Neural cell (in vitro differentiated cells): Measurements from ENCODE around the gene SV2C.

Experiments
- EP300 ChIP-seq: fragments of 450-650 bp; conservative IDR thresholded peaks from 2 replicates; pipeline ENCODE4 v1.6.1; 2014; ENCODE audit warnings: antibody characterized with exemption, mild to moderate bottlenecking, moderate library complexity; ENCODE audit not compliant: poor library complexity, severe bottlenecking
- EZH2 ChIP-seq: fragments of 200-600, 300-800 bp; shearing (Covaris generic), sonication (generic); IDR thresholded peaks from 2 replicates; pipeline ENCODE4 v1.6.1; 2014; ENCODE audit warnings: antibody characterized with exemption, low read length, borderline replicate concordance, mild to moderate bottlenecking; ENCODE audit not compliant: insufficient read depth, poor library complexity, severe bottlenecking
- POLR2AphosphoS5 ChIP-seq: IDR thresholded peaks from 2 replicates; pipeline ENCODE4 v1.6.1; 2012
- RAD21 ChIP-seq: fragments of 450-650 bp; conservative IDR thresholded peaks from 2 replicates; pipeline ENCODE4 v1.6.1; 2014; ENCODE audit warnings: antibody characterized with exemption, mild to moderate bottlenecking, moderate library complexity
- SMC3 ChIP-seq: fragments of 450-650 bp; conservative IDR thresholded peaks from 2 replicates; pipeline ENCODE4 v1.6.1; 2014; ENCODE audit warnings: antibody characterized with exemption, mild to moderate bottlenecking, moderate library complexity; ENCODE audit not compliant: poor library complexity
- TF ChIP-seq, protein P1 (sequence below): fragments of 450-650 bp; IDR thresholded peaks from 2 replicates; pipeline ENCODE4 v1.5.1; 2014; ENCODE audit warnings: antibody characterized with exemption, mild to moderate bottlenecking, moderate library complexity; ENCODE audit not compliant: poor library complexity, severe bottlenecking

DNA sequence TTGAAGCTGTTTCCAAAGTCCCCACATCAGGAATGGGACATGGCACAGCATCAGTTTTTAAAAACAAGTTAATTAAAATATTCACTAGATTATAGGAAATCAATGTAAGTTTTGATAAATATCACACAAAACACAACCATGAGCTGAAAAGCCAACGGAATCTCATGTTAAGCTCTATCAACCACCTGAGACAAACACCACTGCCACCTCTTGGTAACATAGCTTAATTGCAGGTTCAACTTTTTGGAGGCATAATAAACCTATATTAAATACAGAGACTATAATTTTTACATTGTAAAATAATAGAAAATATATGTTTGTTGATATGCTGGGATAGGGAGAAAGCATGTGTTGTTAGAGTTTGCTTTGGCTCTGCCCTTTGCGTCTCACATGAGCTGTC lies 126.1 kb downstream of the SV2C start:
- TF ChIP-seq RAD21: no peak
- TF ChIP-seq, protein P1, sequence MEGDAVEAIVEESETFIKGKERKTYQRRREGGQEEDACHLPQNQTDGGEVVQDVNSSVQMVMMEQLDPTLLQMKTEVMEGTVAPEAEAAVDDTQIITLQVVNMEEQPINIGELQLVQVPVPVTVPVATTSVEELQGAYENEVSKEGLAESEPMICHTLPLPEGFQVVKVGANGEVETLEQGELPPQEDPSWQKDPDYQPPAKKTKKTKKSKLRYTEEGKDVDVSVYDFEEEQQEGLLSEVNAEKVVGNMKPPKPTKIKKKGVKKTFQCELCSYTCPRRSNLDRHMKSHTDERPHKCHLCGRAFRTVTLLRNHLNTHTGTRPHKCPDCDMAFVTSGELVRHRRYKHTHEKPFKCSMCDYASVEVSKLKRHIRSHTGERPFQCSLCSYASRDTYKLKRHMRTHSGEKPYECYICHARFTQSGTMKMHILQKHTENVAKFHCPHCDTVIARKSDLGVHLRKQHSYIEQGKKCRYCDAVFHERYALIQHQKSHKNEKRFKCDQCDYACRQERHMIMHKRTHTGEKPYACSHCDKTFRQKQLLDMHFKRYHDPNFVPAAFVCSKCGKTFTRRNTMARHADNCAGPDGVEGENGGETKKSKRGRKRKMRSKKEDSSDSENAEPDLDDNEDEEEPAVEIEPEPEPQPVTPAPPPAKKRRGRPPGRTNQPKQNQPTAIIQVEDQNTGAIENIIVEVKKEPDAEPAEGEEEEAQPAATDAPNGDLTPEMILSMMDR: no peak
- TF ChIP-seq SMC3: no peak
- TF ChIP-seq EP300: no peak
- no peak for TF ChIP-seq POLR2AphosphoS5
- no peak for TF ChIP-seq EZH2
